OCI-LY3 (cell line): ENCODE results near the gene IDH3A.

Experiments
- EZH2phosphoT487 ChIP-seq: fragments of 200-600 bp; shearing (Covaris generic); IDR thresholded peaks from 2 replicates; pipeline ENCODE4 v1.6.1; 2018; ENCODE audit warnings: antibody characterized with exemption, mixed run types, low read depth
- TF ChIP-seq, protein P1 (sequence below): fragments of 200-600, 300-600 bp; sonication (generic); IDR thresholded peaks from 2 replicates; pipeline ENCODE4 v1.5.1; 2014; ENCODE audit warnings: antibody characterized with exemption, low read length, low read depth

DNA sequence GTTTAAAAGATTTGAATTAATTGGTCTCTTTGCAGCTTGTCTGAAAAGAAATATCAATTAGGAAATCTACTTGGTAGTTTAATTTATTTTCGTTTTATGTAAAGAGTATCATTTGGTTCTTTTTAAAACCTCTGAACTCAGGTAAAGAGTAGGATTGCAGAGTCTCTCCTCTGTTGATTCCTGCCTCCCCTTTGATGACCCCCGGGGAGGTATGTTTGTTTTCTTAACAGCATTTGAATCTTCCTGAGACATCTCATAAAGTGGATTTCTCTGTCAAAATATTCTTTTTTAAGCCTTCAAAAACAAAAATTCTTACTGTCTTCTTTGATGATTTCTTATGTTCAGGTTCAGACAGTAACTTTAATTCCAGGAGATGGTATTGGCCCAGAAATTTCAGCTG is 8.0 kb downstream of the IDH3A start:
- TF ChIP-seq, protein P1, sequence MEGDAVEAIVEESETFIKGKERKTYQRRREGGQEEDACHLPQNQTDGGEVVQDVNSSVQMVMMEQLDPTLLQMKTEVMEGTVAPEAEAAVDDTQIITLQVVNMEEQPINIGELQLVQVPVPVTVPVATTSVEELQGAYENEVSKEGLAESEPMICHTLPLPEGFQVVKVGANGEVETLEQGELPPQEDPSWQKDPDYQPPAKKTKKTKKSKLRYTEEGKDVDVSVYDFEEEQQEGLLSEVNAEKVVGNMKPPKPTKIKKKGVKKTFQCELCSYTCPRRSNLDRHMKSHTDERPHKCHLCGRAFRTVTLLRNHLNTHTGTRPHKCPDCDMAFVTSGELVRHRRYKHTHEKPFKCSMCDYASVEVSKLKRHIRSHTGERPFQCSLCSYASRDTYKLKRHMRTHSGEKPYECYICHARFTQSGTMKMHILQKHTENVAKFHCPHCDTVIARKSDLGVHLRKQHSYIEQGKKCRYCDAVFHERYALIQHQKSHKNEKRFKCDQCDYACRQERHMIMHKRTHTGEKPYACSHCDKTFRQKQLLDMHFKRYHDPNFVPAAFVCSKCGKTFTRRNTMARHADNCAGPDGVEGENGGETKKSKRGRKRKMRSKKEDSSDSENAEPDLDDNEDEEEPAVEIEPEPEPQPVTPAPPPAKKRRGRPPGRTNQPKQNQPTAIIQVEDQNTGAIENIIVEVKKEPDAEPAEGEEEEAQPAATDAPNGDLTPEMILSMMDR = no peak
- TF ChIP-seq EZH2phosphoT487 = no peak
